ENCODE results near the gene TNRC18. TPM values are rescaled to one million over a fixed set of nuclear protein-coding genes. Genes with fewer than 3 reads are reported as not detected.
A peak's percentile ranks its signal among the peaks of the same experiment; 100 is the strongest.

The TNRC18 gene
- total and polyA plus RNA-seq, 9 of the 15 experiments (the other 6 are each of a cell fraction or from before 2014, with no cell fraction given): 0.03 to 43.2 (median 18.0) TPM

- TF ChIP-seq MLX (CRISPR knock-in tag; conservative IDR thresholded peaks at IDR 0.05) (no peak), EZH2 (IDR thresholded peaks at IDR 0.05; ENCODE audit: borderline replicate concordance, low read depth, low read length) (no peak), THAP7 (CRISPR knock-in tag; IDR thresholded peaks at IDR 0.05) (no peak), NUFIP1 (IDR thresholded peaks at IDR 0.05; ENCODE audit: partially characterized antibody) (no peak), GTF2E2 (tag; IDR thresholded peaks at IDR 0.05) (peak; percentile 70; the same call in 1 of the 2 replicates), ZNF76 (CRISPR knock-in tag; IDR thresholded peaks at IDR 0.05; ENCODE audit: borderline replicate concordance) (no peak), MTF1 (CRISPR knock-in tag; IDR thresholded peaks at IDR 0.05; ENCODE audit: borderline replicate concordance) (no peak), ZNF77 (CRISPR knock-in tag; IDR thresholded peaks at IDR 0.05) (no peak), CREBBP (IDR thresholded peaks at IDR 0.05; ENCODE audit: low read depth, low read length) (no peak), TBL1XR1 (IDR thresholded peaks at IDR 0.05; ENCODE audit: low read length in 2 of 2) (peak in 1 of 2 experiments; percentile 71; a peak in 2 of 4 replicates), RBBP5 (IDR thresholded peaks at IDR 0.05; ENCODE audit: borderline replicate concordance, insufficient read depth, low read length, poor library complexity, severe bottlenecking) (no peak), RUNX1 (IDR thresholded peaks at IDR 0.05; ENCODE audit: low read depth) (no peak), ZNF707 (CRISPR knock-in tag; conservative IDR thresholded peaks at IDR 0.05) (no peak), ZKSCAN8 (CRISPR knock-in tag; IDR thresholded peaks at IDR 0.05) (no peak), ZNF764 (CRISPR knock-in tag; IDR thresholded peaks at IDR 0.05; ENCODE audit: low read depth) (no peak), ZSCAN29 (IDR thresholded peaks at IDR 0.05) (0 out of 2 replicates have a peak, but pooled peaks have one; percentile 44), ZFP30 (CRISPR knock-in tag; IDR thresholded peaks at IDR 0.05; ENCODE audit: borderline replicate concordance) (no peak), PRMT5 (CRISPR knock-in tag; IDR thresholded peaks at IDR 0.05) (no peak), ZNF224 (CRISPR knock-in tag; IDR thresholded peaks at IDR 0.05) (no peak), SRSF9 (IDR thresholded peaks at IDR 0.05; ENCODE audit: borderline replicate concordance, low read depth, low read length) (no peak)
Observed at GRCh38 chr7:5423976-5424748, 528 bp upstream of the TNRC18 start (continued).
